K562 (cell line): ENCODE data around the gene RTP3. TPM values are rescaled to one million over a fixed set of nuclear protein-coding genes. Genes with fewer than 3 reads are reported as not detected.
A peak's percentile ranks its signal among the peaks of the same experiment; 100 is the strongest.

Experiments
- AFF4 ChIP-seq: sonication (generic); formaldehyde crosslinking; IDR thresholded peaks from 2 replicates; pipeline ENCODE4 v1.8.0; 2023; ENCODE audit warnings: mild to moderate bottlenecking, missing genetic modification reagents
- GABPA ChIP-seq: fragments of 200-800 bp; sonication (Bioruptor generic); conservative IDR thresholded peaks from 2 replicates; pipeline ENCODE4 v1.6.1; 2016; ENCODE audit warnings: low read depth, missing genetic modification characterization, missing compliant biosample characterization
- HBP1 ChIP-seq: fragments of 450-650 bp; formaldehyde crosslinking; IDR thresholded peaks from 2 replicates; pipeline ENCODE4 v1.4.0; 2022; ENCODE audit warnings: missing genetic modification characterization
- HEY1 ChIP-seq: fragments of 250-450 bp; sonication (Bioruptor Pico); IDR thresholded peaks from 2 replicates; pipeline ENCODE4 v1.5.0; 2020; ENCODE audit warnings: mild to moderate bottlenecking, moderate library complexity, borderline replicate concordance
- MAX ChIP-seq: sonication (generic); formaldehyde crosslinking; IDR thresholded peaks from 2 replicates; pipeline ENCODE4 v1.9.0; 2022; ENCODE audit warnings: mild to moderate bottlenecking, missing genetic modification reagents
- NR4A1 ChIP-seq, 2 experiments: fragments of 250-450 bp in 1 of 2; fragments of 450-650 bp in 1 of 2; sonication (Bioruptor Pico) in 1 of 2; IDR thresholded peaks; 2 replicates each; pipeline versions ENCODE4 v1.4.0 to v1.6.1; 2016 to 2020; ENCODE audit warnings: mild to moderate bottlenecking in 2 of 2, missing compliant biosample characterization in 1 of 2, missing genetic modification characterization in 1 of 2, moderate library complexity in 1 of 2
- RAD51 ChIP-seq: fragments of 450-650 bp; IDR thresholded peaks from 2 replicates; pipeline ENCODE4 v1.7.1; 2016; ENCODE audit warnings: low read depth, mild to moderate bottlenecking, borderline replicate concordance
- SMARCA5 ChIP-seq: fragments of 450-650 bp; IDR thresholded peaks from 2 replicates; pipeline ENCODE4 v1.6.1; 2016
- SUPT5H ChIP-seq: fragments of 450-650 bp; IDR thresholded peaks from 2 replicates; pipeline ENCODE4 v1.6.1; 2016
- THAP12 ChIP-seq: fragments of 250-450 bp; sonication (Bioruptor Pico); IDR thresholded peaks from 2 replicates; pipeline ENCODE4 v1.9.0; 2021; ENCODE audit warnings: mild to moderate bottlenecking, inconsistent platforms
- ZFP91 ChIP-seq: sonication (generic); formaldehyde crosslinking; IDR thresholded peaks from 2 replicates; pipeline ENCODE4 v1.8.0; 2022; ENCODE audit warnings: mild to moderate bottlenecking, missing genetic modification reagents
- ZNF57 ChIP-seq: fragments of 450-650 bp; formaldehyde crosslinking; IDR thresholded peaks from 2 replicates; pipeline ENCODE4 v1.4.0; 2020; ENCODE audit warnings: mild to moderate bottlenecking, moderate library complexity
- ZNF76 ChIP-seq: fragments of 250-450 bp; sonication (Bioruptor Pico); IDR thresholded peaks from 2 replicates; pipeline ENCODE4 v1.4.0; 2020; ENCODE audit warnings: mild to moderate bottlenecking, moderate library complexity, borderline replicate concordance
- polyA plus RNA-seq, 8 experiments: library from polyadenylated mRNA; depleted of rRNA in 4 of 8; stranded (reverse) in 5 of 8; unstranded in 3 of 8; fragments of >200 nt; fragmentation: Nextera tagmentation in 2 of 8; fragmentation: Illumina TruSeq in 1 of 8; extraction: Ambion mirVana in 2 of 8; extraction: Trizol in 1 of 8; gene quantifications; 2 replicates each; pipeline versions ENCODE4 v1.2.1 to v1.2.3, GENCODE V29; 2011 to 2014; ENCODE audit warnings: inconsistent platforms in 1 of 8, missing spikeins in 1 of 8
- total RNA-seq, 7 experiments: library from RNA; depleted of rRNA in 6 of 7; stranded (reverse); fragments of >200 nt in 6 of 7; fragmentation: Illumina TruSeq in 2 of 7; extraction: Trizol in 2 of 7; gene quantifications; 2 replicates each; pipeline versions ENCODE4 v1.2.1 to v1.2.3, GENCODE V29; 2011 to 2021; ENCODE audit warnings: low replicate concordance in 1 of 7

Gene RTP3
- total and polyA plus RNA-seq, 9 of the 15 experiments (the other 6 are each of a cell fraction or from before 2014, with no cell fraction given): not detected

GRCh38 chr3:46508850-46509591 lies 11.2 kb downstream of the RTP3 start (continued):
- TF ChIP-seq NR4A1 (CRISPR knock-in tag; IDR thresholded peaks at IDR 0.05) (no peak), NR4A1 (tag; IDR thresholded peaks at IDR 0.05) (peak; percentile 91), HEY1 (CRISPR knock-in tag) (peak; percentile 91), GABPA (tag) (no peak), RAD51 (peak; percentile 61; the same call in 1 of the 2 replicates), HBP1 (CRISPR knock-in tag) (peak; percentile 87; the same call in 1 of the 2 replicates), AFF4 (CRISPR knock-in tag) (no peak), ZNF57 (no peak), ZFP91 (no peak), MAX (CRISPR knock-in tag) (no peak), THAP12 (CRISPR knock-in tag) (no peak), ZNF76 (peak; percentile 68; the same call in 1 of the 2 replicates), SMARCA5 (no peak), SUPT5H (no peak)
